SU-DHL-6 (cell line): ENCODE measurements around the gene ARL9.

Experiments used
- CTCF ChIP-seq: fragments of 200-600 bp; sonication (generic); IDR thresholded peaks from one replicate; pipeline ENCODE4 v1.5.1; 2017; ENCODE audit warnings: antibody characterized with exemption, mild to moderate bottlenecking, low read length, moderate library complexity; ENCODE audit not compliant: insufficient read depth, poor library complexity, severe bottlenecking
- EZH2phosphoT487 ChIP-seq: fragments of 200-600 bp; sonication (generic), shearing (Covaris generic); conservative IDR thresholded peaks from 2 replicates; pipeline ENCODE4 v1.6.1; 2018; ENCODE audit warnings: mild to moderate bottlenecking, antibody characterized with exemption, low read length, moderate library complexity, mixed read lengths

GRCh38 chr4:56512166-56512565, 6.6 kb downstream of the ARL9 start:
- TF ChIP-seq CTCF (no peak), EZH2phosphoT487 (no peak)
